RPMI7951 (cell line): Measurements from ENCODE around the gene PSMG3. TPM values are rescaled to one million over a fixed set of nuclear protein-coding genes. Genes with fewer than 3 reads are reported as not detected.

ENCODE experiments used
- DNase-seq: peaks from one replicate; pipeline ENCODE4 v3.0.0-alpha.2; 2012; ENCODE audit warnings: low read depth
- total RNA-seq: library from RNA; depleted of rRNA; stranded (reverse); fragments of >200 nt; shearing (Covaris generic); gene quantifications from 2 replicates; pipeline ENCODE4 v1.2.3, GENCODE V29; 2014

Gene PSMG3
- total RNA-seq, 1 experiment from 2014 or later, result 64.9 TPM

DNA sequence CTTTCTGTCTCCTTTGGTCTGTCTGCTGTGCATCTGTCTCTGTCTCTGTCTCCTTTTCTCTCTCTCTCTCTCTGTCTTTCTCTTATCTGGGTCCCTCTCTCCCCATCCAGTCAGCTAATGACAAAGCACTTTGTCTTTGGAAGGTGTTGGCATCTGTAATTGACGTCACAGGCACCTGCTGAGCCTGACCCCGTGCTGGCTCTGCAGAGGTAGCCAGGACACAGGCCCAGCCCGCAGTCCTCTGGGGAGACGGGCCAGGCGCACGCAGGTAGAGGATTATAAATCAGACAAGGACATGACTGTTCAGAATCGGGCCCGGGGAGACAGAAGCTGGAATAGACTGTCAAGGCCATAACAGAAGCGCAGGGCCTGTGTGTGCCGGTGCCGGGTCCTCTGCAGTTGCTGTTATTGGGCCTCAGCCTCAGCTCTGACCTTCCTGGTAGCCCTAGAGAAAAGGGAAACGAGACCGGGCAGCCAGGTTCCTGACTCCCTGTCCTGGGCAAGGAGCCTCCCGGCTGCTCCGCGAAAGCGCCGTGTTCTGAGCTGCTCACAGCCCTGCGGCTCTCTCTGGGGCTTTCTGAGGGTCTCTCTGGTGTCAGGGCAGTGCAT, 10.7 kb upstream of the PSMG3 start:
- DNase-seq, result no peak

DNA sequence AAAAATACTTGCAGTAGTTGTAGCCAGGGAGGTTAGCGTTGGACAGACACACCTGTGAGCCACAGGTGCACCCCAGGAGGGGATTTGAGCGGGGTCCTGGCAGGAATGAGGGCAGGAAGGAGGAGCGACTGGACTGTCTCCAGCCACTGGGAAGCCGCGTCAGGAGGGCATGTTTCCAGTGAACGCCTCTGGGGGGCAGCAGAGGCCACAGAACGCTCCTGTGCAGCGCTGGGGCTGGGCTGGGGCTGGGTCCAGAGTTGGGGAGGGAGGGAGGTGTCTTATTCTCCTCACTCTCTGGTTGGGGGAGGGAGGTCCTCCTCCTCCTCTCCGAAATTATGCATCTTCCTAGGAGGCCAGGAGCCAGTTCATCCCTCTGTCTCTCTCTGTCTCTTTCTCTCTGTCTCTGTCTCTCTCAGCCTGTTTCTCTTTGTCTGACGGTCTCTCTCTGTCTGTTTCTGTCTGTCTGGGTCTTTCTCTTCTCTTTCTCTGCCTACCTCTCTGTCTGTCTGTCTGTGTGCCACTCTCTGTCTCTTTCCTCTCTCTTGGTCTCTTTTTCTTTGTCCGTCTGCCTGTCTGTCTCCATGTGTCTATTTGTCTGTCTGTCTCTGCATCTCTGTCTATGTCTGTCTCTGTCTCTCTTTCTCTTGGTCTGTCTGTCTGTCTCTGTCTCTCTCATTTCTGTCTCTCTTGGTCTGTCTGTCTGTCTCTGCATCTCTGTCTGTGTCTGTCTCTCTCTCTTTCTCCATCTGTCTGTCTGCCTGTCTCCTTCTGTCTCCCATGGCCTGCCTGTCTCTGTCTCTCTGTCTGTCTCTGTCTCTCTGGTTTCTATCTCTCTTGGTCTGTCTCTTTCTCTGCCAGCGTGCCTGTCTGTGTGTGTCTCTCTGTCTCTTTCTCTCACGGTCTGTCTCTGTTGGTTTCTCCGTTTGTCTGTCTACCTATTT, 9.9 kb upstream of the PSMG3 start:
- DNase-seq, result peak; percentile 59

DNA sequence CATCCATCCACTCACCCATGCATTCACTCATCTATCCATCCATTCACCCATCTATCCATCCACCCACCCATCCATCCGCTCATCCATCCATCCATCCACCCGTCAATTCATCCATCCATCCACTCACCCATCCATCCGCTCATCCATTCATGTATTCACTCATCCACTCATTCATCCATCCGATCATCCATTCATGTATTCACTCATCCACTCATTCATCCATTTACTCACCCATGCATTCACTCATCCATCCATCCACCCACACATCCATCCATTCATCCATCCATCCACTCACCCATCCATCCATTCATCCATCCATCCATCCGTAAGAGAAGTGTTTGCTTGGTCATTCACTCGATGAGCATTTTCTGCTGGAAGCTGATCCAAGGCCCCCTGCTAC, 8.7 kb upstream of the PSMG3 start:
- no peak for DNase-seq

DNA sequence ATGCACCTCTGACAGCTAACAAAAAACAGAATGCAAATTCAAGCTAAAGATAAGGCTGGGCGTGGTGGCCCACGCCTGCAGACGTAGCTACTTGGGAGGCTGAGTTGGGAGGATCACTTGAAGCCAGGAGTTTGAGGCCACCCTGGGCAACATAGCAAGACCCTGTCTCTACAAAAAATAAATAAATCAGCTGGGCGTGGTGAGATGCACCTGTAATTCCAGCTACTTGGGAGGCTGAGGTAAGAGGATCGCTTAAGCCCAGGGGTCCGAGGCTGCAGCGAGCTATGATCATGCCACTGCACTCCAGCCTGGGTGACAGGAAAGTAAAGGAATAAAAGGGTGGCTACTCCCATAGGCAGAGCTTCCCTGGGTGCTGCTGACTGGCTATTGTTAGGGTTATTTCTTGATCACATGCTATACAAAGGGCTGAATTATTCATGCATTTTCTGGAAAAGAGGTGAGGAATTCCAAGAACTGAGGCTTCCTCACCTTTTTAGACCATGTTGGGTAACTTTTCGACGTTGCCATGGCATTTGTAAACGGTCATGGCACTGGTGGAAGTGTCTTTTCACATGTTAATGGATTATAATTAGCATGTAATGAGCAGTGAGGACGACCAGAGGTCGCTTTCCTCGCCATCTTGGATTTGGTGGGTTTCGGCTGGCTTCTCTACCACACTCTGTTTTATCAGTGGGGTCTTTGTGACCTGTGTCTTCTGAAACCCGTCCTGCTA, 6.9 kb upstream of the PSMG3 start:
- DNase-seq, result no peak

DNA sequence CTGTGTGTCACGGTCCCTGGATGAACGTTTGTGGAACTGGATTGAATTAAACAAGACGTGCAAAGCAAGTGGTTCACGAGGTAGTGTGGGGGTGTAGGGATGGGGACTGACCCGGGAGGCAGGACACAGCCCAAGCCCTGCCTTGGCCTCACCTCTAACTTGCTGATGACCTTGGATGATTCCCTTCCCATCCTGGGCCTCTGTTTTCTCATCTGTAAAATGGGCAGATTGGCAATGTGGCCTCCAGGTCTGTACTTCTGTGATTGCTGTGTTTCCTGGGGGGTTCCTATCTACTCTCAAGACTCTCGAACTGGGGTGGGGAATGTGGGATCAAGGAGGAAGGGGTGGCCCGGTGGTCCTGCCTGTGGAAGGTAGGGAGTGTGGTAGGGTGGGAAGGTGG, 6.0 kb upstream of the PSMG3 start:
- DNase-seq, result no peak

DNA sequence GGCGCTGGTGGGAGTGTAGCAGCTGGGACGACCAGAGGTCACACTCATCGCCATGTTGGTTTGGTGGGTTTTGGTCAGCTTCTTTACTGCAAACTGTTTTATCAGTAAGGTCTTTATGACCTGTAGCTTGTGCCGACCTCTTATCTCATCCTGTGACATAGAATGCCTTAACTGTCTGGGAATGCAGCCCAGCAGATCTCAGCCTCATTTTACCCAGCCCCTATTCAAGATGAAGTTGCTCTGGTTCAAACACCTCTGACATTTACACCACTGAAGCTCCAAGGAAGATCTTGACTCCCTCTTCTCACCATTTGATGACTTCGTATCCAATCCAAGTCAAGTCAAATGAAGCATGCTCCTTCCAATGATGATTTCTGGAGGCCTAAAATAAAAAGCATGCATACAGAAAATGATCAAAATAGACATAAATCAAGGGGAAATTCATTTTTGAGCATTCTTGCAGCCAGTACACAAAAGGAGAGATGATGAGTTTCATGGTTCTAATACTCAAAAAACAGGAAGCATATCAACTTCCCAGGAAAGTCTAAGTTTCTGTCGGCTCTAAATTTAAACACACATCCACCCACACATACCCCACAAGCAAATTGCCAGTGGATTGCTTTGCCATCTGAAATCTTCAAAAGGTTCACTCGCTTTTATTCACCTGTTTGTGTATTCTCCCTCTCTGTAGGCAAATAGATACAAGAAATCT, 2.4 kb upstream of the PSMG3 start:
- DNase-seq, result no peak

DNA sequence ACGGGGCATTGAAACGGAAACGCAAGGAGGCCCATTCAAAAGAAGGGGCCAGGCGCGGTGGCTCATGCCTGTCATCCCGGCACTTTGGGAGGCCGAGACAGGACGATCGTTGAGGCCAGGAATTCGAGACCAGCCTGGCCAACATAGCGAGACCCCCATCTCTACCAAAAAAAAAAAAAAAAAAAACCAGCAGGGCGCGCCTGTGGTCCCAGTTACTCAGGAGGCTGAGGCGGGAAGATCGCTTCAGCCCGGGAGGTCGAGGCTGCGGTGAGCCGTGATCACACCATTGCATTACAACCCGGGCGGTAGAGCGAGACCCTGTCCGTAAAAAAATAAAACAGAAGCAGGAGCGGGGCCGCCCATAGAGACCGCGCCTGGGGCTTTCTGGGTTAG, 396 bp downstream of the PSMG3 start:
- DNase-seq, result no peak

DNA sequence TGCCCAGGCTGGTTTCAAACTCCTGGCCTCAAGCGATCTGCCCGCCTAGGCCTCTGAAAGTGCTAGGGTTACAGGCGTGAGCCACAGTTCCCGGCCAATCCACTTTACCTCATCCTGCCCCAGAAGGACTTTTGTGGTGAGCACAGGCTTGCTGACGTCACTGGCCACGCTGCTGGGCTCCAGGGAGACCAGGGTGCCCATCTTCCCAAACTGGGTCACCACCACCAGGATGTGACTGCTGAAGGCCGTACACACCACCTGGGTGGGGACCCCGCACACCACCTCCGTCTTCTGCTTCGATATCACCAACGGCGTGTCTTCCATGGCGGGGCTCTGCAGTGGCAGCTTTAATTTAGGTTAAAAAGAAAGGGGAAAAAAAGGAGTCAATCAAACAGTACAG, 816 bp downstream of the PSMG3 start:
- DNase-seq, result peak; percentile 88

DNA sequence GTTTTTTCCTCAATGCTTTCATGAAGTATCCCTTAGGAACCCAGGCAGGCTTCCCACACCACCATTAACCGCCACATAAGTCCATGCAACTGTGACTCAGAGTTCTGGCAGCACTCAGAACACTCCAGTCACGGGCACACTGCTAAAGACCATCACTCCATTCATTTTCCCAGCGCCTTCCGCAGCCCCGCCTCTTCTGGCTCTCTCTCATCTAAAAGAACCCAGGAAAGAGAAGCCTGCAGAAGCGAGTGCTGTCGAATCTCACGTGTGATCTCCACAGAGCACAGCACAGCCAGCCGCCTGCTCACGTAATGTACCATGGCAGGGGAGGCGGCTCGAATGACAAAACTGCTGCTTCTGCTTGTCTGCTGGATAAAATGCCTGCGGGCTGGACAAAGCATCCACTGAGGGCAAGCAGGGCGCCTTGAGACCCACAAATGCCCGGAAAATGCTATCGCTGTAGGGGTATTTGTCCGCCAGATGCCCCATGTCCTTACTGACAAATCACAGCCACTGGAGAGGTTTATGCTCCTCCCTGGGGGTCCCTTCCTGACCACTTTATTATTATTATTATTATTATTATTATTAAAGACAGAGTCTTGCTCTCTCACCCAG, 1.8 kb downstream of the PSMG3 start:
- DNase-seq, result peak; percentile 92

DNA sequence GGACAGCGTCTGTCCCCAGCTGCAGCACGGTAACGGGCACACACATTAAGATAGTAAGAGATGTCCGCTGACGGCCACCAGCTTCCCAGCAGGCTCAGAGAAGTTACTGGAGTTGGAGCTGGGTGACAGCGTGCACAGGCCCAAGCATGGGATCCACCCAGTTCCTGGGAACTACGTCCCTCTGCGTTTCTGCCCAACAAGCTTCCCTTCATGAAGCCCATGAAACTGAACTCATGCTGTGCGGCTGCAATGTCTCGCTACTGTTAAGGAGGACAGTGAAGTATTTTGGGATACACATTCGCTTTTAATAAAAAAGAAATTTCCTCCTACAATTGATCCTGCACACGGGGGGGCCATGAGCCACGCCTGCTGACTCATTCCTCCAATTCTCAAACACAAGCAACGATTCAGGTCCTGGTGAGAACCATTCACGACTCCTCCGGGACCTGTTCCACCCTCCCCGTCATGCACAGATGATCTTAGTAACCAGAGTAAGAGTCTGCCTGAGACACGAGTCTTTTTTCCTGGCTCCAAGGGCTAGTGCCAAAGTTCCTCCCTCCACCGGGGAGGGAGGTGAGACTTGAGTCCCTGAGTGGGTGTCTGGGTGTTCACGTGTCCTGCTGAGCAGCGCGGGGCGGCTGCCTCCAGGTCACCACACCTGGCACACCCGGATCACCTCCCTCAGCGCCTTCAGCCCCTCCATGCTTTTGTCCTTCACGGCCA, 2.6 kb downstream of the PSMG3 start:
- DNase-seq, result peak; percentile 65

DNA sequence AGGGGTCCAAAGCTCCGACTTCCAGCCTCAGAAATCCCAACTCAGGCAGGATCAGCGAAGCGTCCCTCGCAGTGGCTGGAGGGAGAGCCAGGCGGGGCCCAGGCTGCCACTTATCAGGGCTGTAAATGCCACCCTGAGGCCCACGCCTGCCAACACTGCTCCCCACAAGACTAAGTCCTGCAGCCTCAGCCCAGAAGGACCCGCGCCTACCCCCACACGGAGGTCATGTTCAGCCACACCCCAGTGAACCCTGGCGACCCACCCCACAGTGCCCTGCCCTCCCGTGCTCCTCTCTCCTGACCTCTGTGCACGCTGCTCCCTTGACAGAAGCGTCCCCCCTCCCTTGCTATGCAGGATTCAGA, 3.2 kb downstream of the PSMG3 start:
- no peak for DNase-seq

DNA sequence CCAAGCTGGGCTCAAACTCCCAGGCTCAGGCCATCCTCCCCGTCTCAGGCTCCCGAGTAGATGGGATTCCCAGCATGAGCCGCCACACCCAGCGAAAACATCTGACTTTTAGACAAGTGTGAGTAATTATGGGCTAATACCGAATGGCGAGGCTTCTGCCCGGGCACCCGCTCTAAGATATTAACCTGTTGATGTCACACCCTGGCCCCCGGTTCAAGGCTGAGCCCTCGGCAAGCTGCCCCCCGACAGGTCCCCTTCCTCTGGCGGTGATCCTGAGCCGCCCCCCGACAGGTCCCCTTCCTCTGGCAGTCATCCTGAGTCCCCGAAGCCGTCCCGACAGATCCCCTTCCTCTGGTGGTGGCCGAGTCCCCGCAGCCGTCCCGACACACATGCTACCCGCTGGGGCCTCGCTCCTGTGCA, 5.2 kb downstream of the PSMG3 start:
- no peak for DNase-seq

DNA sequence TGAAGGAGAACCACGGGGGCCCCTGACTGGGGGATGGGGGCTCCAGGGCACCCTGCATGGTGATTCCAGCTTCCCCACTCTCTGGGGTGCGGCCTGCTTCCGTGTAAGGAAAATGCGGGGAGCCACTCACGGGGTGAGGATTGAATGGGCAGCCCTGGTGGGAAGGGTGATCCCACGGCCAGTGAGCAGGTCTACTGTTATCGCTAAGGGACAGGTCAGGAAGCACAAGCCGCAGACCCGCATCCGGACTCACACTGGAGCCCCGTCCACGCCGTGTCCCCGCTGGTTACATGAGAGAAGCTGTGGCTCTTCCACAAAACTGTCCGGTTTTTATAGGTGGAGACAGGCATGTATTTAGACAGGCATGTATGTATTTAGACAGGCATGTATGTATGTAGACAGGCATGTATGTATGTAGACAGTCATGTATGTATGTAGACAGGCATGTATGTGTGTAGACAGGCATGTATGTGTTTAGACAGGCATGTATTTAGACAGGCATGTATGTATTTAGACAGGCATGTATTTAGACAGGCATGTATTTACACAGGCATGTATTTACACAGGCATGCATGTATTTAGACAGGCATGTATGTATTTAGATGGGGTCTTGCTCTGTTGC, 5.7 kb downstream of the PSMG3 start:
- no peak for DNase-seq

DNA sequence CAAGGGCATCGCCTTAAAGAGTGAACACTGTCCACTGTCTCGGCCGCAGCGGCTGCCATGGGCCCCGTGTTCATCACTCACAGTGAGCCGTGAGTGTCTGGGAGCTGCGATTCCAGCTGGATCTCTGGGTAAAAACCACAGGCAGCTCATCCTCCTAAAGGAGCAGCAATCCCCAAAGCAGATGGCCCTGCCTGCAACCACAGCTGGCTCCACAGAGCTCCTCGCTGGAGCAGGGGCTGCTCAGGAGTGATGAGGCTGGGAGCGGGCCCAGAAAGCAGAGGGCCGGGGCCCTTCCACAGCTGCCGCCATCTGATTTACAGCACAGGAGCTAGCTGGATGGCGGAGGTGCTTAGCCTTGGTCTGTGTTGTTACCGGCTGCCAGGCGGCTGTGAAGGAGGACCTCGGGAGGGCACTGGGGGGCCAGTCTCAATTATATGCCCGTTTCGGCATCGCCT, 7.2 kb downstream of the PSMG3 start:
- DNase-seq, result peak; percentile 63

DNA sequence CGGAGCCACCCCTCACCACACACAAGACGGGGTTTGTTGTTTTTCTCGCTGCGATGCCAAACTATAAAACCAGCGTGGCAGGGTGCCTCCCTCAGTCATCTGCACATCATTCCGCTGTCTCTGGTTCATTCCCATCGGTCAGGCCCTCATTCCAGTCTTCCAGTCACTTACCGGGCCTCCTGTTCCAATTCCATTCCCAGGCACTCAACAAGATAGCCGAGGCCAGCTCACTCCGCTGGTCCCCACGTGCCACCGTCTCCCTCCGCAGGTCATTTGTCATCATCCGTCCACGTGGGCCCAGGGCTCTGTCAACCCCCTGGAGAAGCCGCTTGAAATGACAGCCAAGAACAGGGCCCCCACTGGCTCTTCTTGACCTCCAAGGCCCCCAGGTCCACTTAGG, 7.7 kb downstream of the PSMG3 start:
- DNase-seq, result no peak

DNA sequence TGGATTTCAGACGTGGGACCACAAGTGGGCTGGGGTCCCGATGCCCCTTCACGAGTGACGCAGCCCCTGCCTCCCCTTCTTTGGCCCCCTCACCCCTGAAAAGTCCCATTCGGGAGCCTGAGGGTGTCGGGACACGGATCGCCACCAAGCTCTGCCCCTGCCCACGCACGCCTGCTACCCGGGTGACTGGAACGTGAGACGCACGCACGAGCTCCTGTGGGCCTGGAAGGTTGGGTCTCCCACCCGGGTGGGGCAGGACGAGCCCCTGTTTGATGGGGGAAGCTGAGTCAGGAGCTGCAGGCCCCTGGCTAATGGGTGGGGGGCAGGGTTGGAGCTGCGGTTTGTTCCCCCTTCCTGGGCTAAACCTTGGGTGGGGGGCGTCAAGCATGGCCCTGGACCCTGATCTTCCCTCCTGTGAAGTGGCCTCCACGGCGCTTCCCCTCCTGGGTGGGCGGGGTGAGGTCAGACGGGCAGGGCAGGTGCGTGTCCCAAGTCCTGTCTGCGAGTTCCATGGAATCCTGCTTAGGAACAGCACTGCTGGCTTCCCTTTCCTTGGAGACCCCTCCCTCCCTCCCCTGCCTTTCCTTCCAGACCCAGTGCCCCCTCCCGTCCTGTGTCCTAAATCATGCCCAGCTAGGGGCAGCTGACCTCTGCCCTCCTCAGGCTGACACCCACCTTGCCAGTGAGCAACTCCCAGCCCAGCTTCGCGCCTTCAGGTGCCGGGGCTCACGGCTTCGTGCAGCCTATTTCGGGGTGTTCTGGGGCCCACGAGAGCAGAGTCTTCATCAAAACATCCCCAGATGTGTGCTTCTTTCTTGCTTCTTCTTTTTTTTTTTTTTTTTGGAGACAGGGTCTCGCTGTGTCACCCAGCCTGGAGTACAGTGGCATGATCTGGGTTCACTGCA, 8.5 kb downstream of the PSMG3 start:
- no peak for DNase-seq

DNA sequence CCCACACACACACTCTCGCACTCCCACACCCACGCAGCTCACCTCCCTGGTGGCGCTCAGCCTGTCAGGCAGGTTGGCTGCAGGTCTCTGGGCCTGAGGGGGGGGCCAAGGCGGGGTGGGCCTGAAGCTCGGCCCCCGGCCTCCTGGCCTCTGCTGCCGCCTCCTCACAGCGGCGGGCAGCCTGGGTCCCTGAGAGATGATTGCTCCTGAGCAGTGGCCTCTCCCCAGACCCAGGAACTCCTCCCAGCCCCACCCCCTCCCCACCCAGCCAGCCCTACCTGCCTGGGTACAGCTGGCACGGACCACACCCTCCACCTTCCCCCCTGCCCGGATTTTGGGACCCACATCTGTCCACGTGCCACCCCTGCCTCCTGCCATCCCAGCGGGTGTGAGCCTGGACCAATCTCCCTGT, 9.2 kb downstream of the PSMG3 start:
- no peak for DNase-seq

DNA sequence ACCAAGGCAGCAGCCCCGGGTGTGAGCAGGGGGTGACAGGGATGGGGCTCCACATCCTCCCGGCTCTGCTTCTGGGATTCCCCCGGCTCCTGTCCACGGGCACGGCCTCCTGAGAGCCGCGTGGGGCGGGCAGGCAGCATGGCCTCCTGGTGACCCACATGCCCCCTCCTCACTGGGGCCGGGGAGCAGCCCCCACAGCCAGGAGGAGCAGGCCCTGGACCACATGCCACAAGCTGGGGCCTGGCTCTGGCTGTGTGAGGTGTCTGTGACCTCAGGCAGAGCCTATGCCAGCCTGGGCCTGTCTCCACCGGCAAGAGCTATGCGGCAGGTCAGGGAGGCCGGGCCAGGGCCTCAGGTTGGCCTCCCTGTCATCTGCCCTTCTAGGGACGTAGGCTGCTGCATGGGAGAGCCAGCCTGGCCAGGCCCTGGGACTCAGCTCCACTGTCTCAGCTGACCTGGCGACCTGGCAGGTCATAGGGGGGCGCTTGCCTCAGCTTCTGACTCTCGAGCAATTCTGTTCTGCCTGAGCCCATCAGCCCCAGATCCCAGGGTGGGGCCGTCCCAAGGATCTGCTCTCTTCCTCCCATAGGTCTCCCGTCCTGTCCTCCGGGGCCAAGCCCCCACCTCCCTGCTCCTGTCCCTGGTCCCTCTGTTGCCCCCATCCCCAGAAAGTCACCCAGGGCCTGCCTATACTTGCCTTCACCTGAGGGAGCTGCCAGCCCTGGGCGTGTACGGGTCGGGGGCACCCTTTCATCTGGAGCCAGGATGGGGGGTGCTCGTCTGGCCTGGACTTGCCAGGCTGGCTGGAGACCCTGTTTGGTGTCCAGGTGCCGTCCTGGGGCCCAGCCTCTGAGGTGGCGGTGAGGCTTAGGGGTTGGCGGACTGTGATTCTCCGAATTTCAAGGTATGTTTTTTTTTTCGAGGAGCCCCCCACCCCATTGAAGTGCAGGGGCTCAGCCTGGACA, 9.9 kb downstream of the PSMG3 start:
- DNase-seq, result no peak
